GM21367 (cell line): Measurements from ENCODE around the gene SMIM41.

ENCODE experiments used
- ATAC-seq: cut with Tn5 transposase; IDR thresholded peaks from one replicate; pipeline ENCODE4 v1.9.1; 2021; ENCODE audit not compliant: unreplicated experiment

The SMIM41 gene

DNA sequence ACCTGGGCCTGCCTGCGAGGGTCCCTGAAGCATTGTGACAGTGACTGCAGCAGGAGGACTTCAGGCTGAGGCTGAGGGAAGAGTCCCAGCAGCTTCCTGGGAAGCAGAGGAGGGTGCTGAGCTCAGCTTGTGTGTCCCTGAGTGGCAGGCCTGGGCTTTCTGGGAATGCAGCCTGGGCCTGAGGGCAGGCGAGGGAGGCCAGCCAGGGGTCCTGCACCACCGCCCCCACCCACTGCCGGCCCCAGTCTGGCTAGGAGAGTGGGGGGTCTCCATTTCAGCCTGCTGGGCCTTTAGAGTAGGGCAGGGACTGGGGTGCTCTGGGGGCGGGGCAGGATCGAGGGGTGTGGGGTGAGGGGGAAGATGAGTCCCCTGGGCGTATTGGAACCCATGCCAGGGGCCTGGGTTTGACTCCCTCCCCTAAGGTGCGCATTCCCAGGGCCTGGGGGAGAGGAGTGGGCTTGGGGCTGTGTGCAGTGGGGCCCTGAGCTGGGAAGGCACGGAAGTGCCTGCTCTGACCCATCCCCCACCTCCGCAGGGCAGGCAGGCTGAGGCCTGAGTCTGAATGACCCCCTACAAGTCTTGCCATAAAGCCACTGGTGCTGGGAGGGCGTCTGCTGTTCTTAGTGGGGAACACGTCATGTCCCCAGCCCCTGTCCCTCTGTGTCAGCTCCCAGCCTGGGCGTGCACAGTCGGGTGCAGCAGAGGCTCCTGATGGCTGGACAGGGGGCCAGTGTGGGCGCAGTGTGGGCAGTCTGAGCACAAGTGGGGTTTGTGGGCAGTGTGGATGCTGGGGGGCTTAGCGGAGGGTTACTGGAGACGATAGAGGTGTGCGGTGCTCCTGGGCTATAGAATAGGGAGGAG lies 66.0 kb downstream of the SMIM41 start:
- ATAC-seq = no peak

DNA sequence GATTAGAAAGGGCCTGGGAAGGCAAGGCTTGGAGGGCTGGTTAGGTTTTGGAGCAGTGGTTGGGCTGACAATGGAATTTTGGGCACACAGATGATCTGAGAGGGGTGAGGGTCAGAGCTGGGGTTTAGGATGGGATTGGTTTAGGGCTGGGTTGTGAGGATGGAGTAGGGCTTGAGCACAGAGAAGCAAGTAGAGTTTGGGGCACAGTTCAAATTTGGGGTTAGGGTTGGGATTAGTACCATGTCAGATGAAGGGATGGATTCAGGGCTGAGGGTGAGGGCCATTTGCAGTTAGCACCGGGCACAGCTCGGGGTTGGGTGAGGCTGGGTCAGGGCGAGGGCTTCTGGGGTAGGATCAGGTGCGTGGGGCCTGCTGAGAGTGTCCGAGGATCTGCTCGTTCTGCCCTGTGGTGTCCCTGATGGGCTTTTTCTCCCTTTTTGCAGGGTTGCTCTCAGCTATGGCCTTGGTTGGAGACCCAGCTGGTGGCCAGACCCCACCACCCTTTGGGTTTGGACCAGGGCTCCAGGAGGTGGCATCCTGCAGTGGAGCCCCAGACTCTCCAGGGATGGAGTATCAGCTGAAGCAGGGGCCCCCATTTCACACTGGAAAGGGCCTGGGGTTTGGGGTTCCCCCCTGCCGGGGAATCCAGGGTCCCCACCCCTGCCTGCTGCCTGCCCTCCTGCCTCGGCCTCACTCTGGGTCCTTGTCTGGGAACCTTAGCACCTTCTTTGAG lies 66.8 kb downstream of the SMIM41 start:
- no peak for ATAC-seq

DNA sequence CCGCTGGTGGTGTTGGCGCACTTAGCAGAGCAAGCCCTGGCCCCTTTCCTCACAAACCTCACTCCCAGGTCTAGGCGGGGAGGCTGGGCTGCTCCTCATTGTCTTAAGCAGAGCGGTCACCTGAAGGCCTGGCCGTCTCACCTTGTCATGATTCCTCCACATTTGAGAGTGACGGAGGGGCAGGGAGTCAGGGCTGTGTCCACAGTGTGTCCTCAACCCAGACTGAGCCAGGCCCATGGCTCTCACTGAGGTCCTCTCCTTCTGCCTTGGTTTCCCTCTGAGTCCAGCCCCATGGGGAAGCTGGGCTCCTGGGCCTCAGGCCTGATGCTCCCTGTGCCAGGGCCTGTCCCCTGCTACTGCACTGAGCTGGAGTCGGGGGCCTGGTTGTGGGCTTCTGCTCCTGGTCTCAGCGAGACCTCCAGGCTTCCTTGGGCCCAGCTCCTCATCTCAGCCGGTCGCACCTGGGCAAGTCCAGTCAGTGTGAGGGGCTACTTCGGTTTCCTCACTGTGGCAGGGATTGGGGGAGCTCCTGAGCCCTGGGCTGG lies 67.4 kb downstream of the SMIM41 start:
- no peak for ATAC-seq

DNA sequence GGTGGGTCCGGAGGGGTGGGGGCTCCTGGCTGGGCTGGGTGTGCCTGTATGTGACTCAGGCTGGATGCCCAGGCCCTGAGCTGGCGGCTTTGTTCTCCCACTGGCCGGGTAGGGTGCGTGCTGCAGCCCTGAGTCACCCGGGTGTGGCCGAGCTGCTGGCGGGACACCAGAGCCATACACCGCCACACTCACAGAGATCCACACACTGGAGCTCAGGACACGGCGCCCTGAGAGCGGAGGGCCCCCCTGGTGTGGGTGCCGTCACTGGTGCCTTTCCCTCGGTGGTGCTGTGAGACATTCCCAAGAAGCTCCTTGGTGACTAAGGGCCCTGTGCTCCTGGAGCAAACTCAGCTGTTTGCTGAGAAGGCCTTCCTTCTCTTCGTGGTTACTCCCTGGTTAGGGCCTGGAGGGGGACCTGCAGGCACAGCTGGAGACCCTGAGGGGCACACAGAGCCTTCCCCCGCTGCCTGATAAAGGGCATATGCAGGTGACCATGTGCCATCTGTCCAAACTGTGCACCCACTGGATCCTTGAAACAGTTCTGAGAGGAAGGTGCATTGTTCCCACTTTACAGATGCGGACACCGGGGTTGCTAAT lies 68.0 kb downstream of the SMIM41 start:
- no peak for ATAC-seq

DNA sequence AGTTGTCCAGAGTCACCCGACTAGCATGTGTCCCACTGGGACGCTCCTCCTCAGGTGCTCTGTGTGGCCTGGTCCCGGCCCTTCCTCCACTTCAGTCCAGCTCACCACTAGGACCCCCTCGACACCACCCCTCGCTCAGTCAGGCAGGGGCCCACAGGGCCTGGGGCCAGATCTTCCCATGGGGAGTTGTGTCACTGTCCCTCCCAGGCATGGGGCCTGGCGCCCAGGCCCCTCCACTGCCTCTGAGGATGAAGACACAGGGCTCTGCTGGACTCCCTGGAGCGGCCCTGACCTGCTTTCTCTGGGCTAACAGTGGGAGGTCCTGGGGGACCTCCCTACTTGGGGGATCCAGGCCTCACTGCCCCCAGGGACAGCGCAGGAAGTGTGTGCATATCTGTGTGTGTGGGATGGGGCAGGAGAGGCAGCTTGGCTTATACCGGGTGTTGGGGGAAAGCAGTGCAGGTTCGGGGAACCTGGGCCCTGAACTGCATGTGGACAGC lies 68.5 kb downstream of the SMIM41 start:
- no peak for ATAC-seq

DNA sequence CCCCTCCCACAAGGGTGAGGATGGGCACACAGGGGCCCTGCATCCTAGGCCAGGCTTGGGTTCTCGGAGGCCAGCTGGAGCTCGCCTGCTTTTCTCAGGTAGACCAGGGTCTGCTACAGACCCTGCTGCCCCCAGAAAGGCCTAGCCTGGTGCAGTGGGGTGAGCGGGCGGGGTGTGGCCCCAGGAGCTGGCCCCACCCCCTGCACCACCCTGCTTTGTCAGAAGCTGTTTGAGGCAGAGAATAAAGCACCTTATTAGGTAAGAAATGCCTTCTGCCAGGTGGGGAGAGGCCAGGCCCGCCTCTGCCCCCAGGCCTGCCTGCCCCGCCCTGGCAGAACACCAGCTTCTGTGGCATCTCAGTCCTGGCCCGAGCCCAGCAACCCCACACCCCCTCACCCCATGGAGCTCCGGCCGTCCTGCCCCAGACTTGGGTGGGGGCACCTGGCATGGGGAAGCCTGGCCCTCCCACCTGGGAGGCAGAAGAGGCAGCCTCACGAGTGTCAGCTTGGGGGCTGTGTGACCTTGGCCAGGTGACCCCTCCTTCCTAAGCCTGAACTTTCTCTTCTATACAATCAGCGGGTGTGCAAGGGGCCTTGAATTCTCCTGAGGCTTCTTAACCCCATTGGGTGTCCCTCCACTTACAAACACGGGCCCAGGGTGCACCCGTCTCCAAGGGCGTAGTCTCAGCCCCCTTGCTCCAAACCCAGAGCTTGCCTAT lies 69.1 kb downstream of the SMIM41 start:
- ATAC-seq = no peak

DNA sequence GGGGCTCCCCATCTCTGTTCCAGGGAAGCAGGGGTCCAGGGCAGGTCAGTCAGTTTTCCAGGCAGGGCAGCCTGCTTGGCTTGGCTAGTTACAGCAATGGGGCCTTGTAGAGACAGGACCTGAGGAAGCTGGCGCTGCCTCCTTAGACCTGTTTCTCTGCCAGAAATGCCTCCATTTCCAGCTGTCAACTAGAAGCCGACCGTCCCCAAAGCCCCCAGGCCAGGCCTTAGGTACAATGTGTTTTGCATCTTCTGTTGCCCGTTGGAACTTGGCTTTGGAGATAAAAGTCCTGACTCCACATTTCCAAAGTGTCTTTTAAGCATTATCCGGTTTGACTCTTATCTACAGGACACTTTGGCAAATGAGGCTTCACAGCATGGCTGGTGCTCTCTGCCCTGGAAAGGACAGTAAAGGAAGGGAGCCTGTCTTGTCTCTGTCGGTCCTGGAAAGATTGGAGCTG lies 69.7 kb downstream of the SMIM41 start:
- ATAC-seq = no peak

DNA sequence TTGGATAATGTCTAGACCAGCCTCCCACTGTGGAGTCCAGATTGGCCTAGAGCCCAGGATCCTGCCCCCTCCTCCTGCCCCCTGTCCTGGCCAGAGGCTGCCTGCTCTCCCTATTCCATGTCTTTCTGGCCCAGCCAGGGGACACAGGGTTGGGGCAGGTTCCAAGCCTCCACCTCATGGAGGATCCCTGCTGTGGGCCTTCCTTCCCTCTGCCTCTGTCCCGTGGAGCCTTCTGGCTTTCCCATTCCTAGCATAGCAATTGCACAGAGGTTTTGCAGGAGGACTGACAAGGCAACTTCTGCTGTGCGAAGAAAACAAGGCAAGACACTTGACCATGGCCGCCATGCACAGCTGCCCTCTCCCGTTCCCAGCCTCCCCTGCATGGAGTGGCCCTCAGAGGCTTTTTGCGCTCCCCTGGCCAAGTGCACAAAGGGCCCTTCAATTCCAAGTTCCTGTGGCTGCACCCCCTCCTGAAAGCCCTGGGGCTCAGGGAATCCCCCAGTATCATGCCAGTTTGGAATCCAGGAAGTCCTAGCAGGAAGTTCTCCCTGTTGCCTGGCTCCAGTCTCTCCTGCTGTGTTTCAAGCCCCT lies 70.2 kb downstream of the SMIM41 start:
- ATAC-seq = no peak

DNA sequence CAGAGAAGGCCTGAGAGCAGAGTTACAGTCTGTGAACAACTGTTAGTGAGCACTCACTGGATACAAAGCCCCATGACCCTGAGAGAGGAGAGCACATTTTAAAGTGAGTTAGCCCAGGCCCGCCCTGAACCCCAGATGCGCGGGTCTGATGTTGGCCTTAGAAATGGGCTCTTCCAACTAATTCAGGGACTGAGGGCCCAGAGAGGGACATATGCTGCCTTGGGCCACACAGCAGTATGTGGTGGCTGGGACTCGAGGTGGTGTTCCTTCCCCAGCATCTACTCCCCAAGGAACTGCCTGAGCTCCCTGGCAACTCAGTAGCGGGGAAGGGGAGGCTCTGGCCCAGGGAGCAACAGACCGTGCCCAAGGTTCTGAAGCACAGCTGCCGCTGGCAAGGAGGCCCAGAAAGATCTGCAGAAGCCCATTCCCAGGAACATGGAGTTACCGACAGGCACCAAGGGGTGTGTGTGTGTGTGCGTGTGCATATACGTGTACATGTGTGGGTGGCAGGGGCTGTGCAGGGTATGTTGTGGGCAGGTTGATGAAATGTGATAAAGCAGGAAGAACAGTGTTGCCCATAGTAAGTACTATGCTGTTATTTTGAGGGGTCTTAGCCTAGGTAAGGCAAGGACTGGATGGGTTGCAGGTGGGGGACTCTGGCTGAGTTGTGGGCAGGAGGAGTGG lies 71.8 kb downstream of the SMIM41 start:
- ATAC-seq = no peak

DNA sequence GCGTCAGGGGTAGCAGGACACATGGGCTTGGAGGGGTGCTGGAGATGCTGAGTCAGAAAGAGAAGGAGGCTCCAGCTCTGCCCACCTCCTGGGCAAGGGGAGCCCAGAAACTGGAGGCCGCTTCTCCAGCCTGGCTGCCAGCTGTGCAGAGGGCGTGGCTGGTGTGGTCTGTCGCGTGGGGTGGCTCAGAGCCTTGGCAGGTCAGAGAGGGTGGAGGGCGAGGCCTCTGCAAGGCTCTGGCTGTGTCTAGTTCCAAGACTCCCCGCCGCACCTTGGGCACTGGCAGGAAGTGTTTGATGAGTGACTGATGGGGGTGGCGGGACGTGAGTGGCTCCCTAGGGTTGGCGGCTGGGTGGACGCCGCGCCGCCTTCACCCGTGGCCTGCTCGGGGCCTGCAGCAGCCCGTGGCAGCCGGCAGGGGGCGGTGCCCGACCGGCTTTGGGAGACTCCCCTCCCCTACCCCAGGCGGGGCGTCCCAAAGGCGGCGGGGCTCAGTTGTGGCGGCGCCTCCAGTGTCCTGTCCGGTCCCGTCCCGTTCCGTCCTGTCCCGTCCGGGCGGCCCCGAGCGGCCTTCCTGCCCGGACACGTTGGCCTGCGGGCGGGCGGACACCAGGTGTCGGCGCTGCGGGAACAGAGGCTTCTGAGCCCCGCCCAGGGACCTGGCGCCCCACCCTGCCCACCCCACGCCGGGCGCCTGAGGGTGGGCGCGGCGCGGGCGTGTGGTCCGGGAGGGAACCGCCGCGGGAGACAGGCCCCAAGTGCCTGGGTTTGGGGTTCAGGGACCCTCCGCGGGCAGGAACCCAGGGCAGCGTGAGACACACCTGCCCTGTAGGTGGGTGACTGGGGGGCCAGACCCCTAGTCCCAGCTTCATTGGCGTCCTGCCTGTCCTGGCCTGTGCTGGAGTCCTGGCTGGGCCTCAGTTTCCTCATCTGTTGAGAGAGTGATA lies 72.6 kb downstream of the SMIM41 start:
- no peak for ATAC-seq

DNA sequence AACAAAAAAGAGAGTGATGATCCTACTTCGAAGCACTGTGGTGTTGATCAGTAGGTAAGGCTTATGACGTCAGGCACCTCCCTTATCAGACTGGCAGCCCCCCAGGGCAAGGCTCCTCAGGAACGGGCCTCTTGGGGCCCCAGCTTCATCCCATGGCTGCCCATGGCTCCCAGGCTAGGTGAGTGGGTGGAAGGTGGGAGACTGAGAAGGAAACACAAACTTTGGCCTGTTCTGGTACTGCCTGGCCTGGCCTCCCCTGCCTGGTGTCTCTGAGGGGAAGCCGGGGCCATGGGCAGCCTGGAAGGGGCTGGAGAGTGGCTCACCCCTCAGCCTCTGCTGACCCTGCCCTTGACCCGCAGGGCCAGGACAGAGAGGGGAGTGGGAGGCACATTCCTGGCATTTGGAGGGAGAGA lies 73.4 kb downstream of the SMIM41 start:
- no peak for ATAC-seq

DNA sequence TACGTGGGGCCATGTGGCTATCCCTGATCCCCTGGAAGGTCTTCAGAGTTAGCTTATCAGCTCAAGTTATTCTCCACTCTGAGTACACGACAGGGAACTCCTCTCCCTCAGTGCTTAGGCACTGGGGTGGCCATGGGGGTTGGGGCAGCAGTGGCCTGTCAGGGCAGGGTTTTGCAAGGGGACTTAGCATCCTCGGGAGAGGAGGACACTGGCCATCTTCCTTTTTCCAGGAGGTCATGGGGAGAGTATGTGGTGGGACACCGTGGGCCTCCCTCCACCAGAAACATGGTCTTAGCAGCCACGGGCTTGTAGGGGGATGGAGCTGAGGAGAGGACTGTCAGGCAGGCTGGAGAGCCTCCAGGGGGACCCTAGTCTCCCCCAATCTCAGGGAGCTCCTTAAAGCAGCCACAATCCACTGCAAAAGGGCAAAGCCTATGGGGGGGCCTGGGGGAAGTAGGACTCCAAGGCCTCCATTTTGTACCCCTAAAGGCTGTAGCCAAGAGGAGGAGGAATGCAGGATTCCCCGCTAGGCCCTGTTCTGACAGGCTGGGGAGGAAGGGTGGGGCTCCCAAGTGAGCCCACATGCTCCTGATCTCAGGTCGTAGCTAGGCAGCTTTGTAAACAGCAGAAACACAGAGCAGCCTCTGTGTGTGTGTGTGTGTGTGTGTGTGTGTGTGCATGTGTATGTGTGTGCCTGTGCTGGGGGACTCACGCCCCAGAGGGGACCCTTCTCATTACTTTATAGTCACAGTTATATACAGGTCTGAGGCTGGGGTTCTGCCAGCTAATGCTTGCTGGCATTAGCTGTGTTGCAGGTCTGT lies 75.8 kb downstream of the SMIM41 start:
- no peak for ATAC-seq

DNA sequence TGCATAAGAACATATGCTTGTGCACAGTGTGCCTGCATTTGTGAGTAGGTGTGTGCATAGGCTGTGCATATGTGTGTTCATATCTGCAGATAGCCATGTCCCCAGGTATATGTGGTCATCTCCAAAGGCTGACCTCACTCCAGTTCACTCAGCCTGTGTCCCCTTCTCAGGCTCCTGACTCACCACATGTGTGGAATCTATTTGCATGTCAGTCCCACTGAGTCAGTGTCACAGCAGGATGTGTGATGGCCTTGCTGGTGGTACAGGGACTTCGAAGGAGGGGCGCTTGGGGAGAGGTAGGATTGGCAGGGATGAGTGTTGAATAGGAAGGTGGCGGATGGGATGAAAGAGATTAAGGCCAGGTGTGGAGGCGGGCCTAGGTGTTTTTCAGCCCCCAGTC lies 76.8 kb downstream of the SMIM41 start:
- ATAC-seq = no peak

DNA sequence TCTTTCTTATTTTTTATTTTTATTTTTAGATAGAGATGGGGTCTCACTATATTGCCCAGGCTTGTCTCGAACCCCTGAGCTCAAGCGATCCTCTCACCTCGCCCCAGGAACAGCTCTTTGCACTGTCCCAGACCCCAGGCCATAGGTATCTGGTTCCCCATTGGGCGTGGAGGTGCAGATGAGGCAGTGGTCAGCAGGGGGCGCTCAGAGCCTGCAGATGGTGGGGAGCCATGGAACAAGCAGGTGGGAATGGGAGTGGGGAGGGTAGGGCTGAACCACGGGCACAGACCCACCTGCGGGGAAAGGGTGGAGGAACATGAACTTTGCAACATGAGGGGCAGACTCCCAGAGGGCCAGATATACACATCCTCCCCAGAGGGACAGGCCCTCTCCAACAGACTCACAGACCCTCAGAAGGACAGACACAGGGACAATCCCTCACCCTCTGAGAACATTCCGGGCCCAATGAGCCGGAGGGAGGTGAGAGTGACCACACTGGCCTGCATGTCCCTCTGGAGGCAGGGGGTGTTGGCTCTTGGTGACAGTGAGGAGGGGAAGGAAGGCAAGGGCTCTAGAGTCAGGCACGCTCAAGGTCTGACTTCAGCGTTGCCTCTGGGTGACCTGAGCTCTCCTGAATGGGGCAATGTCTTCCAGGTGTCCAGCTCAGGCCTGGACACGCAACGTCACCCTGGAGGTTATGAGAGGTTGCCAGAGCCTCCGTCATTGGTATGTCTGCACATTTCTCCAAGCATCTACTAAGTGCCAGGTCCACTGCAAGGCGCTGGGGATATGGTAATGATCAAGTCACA lies 77.5 kb downstream of the SMIM41 start:
- no peak for ATAC-seq

DNA sequence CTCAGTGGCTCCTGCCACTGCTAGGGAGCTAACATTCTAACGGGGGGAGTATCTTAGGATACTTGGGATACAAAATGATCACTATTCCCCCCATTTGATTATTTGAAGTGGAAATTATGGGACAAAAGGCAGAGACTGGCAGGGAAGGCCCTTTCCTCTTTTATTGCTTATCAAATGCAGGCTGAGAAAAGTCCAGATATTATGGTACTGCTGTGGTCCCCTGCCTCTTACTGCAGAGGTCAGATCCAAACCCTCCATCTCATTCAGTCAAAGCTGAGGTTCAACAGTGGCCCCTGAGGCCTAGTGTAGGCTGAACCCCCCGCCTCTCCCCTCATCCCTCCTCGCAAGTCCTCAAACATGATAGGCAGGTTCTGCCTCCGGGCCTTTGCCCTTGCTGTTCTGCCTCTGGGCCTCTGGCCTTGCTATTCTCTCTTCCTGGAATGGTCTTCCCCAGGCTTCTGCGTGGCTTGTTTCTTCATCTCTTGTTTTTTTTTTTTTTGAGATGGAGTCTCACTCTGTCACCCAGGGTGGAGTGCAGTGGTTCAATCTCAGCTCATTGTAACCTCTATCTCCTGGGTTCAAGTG lies 78.2 kb downstream of the SMIM41 start:
- ATAC-seq = no peak
